HS-5 (cell line): ENCODE results near the gene ADGRD1.

Experiments used
- DNase-seq: peaks from one replicate; pipeline ENCODE4 v3.0.0-alpha.2; 2012; ENCODE audit warnings: low read depth

ADGRD1 gene

DNA sequence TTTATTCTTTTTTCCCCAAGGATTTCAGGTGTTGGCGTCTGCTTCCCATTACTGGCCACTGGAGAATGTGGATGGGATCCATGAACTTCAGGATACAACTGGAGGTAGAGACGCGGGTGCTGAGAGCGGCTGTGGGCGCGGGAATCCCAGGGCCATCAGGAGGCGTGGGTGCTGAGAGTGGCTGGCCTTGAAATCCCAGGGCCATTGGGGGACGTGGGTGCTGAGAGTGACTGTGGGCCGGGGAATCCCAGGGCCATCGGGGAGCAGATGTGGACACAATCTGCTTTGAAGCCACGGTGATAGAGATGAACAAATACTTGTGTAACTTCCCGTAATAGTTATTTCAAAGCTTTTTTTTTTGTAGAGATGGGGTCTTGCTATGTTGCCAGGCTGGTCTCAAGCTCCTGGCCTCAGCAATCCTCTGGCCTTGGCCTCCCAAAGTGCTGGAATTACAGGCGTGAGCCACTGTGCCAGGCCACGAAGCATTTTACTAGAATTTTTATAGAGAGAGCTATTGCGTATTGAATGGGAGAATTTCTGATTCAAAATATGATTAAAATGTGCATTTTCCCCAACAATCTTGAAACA lies 12.8 kb downstream of the ADGRD1 start:
- no peak for DNase-seq

DNA sequence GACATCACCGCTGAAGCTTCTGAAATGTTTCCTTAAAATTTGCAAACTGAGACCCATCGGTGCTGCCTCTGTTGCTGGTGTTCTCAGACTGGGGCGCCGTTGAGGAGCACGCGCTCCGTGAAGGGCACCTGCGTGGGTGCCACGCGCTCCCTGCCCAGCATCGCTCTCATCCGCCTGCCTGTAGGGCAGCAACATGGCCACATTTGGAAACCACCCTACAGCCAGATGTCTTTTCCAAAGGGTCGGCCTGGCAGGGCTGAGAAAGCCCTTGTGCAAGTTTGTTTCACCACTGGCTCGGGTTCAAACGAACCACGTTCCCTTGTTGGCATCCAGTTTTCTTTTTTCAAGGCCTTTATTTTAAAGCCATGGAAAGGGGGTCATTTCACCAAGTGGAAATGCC lies 13.9 kb downstream of the ADGRD1 start:
- no peak for DNase-seq

DNA sequence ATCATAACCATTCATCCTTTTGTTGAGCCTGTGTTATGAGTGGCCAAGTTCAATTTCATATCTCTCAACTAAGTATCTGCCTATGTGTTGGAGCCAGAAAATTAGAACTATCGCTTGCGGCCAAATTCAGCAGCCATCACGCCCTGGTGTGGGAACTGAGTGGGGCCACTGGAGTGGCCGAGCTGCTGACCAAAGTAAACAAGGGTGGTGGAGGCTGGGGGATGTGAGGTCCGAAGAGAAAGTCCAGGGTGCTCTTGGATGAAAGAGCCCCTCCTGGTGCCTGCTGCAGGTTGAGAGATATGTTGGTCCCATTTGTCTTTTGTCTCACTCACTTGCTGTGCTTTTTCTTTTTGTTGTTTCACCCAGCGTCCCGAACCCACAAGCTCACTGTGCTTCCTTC lies 14.9 kb downstream of the ADGRD1 start:
- DNase-seq, result no peak

DNA sequence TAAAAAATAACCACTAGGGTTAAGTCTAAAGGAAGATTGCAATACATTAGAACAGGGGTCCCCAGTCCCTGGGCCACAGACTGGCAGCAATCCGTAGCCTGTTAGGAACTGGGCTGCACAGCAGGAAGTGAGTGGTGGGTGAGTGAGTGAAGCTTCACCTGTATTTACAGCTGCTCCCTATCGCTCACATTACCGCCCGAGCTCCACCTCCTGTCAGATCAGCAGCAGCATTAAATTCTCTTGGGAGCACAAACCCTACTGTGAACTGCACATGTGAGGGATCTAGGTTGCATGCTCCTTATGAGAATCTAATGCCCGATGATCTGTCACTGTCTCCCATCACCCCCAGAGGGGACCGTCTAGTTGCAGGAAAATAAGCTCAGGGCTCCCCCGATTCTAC lies 15.5 kb downstream of the ADGRD1 start:
- DNase-seq, result no peak

DNA sequence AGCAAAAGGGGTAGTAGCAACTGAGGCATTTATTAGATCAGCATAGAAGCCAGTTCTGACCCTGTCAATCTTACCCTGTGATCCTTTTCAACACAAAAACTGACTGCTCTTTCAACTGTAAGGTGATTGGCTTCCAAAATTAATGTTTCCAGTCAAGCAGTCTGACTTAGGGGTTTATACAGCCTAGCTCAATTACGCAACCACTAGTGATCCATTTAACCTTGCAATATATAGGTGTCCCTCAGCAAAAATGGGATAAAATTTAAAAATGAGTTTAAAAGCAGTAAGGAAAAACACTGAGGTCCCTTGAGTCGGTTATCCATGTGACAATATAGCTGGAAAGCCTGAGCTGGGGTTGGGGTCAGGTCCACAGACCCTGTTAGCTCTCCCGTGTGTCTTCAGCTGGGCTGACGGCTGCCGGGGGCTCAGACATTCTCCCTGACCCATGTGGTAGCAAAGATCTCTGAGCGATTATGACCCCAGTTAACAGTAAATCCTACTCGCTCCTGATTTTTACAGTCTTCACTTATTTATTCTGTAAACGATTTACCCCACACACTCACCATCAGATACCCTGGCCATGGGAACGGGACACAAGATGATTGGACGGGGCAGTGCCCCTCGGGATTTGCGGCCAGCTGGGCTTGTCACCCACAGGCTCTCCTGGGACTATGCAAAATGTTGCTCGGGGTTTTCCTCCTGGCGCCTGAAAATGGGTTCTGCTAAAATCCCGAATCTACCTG lies 16.6 kb downstream of the ADGRD1 start:
- DNase-seq, result no peak

DNA sequence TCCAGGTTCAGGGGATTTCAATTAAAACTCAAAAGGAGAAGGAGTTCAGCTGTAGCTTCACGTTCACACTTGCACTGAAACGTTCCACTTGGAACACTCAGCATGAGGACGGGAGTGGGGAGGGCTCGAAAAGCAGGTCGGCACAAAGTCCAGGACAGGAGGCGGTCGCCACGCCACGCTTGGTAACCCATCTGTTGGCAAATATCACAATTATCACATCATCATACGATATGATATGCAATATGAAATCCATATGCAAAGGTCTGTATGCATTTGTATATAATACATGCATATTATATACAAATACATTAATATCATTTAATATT lies 17.2 kb downstream of the ADGRD1 start:
- DNase-seq, result no peak

DNA sequence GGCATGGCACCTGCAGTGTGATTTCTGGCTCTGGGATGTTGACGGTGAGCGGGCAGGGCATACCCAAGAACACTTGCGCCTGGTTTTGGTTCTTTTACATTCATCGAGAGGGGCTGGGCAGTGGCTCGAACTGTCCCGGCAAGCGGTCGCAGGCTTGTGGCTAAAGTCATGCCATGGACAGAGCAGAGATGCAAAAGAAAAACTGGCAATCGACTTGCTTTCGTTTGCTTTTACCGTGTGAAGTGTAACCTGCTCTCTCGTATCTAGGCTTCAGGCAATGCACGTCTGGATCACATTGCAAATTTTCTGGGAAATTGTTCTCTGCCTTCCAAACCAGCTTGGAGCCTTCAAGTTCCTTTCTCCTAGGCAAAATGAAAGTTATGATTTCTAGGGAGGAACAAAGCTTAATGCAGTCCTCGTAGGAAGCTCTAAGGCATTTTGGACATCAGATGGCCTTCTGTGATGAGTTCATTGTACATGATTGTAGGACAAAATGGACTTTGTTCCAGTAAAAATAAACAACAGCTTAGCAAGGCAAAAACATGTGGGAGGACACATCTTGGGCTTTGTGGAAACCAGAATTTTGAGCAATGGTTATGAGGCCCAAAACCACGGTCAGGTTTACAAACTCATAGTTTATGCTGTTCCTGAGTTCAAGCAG lies 18.3 kb downstream of the ADGRD1 start:
- no peak for DNase-seq

DNA sequence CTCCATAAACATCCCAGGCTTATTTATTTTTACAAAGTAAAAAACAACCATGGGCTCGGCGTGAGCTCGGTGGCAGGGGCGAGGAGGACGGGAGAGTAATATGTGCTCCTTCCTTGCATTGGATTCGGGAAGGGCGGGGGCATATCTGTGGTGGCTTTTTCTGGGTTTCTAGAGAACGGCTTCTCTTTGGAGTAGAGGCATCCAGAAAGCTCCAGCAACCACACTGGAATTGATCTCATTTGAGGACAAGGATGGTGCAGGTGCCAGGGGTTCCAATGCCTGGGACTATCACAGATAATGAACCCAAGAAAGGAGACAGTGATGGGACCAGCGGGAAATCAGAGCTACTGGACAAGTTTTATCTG lies 18.9 kb downstream of the ADGRD1 start:
- no peak for DNase-seq

DNA sequence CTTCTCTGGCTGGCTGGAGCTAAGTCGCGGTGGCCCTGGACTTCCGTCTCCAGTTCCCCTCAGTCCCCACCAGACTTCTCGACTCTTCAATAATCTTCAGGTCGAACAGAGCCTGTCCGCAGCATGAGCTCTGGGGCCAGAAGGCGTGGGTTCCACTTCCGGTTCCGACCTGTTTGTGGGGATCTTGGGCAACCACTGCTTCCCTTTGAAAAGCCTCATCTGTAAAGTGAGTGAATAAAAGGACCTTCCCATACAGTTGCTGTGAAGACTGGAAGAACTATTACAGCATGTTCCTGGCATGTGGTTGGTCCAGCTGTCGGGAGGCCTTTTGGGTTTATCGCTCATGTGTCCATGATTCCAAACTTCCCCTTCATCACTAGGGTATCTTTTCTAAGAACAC lies 19.4 kb downstream of the ADGRD1 start:
- DNase-seq, result no peak

DNA sequence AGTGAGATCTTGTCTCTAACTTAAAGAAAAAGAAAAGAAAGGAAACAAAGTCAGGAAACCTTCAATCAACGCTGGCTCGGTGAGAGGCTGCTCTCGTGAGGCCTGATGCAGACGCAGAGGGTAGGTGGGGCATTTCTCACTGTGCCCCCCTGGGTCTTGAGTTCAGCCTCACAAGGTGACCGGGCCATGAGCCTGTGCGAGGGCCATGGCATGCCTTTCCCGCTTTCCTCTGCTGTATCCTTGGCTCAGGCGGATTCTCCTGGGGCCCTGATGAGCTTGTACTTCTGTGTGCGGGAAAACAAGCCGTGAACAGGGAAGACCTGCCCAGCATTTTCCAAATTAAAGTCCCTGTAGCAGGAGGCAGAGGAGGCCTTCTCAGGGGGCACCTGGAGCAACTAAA lies 20.2 kb downstream of the ADGRD1 start:
- no peak for DNase-seq

DNA sequence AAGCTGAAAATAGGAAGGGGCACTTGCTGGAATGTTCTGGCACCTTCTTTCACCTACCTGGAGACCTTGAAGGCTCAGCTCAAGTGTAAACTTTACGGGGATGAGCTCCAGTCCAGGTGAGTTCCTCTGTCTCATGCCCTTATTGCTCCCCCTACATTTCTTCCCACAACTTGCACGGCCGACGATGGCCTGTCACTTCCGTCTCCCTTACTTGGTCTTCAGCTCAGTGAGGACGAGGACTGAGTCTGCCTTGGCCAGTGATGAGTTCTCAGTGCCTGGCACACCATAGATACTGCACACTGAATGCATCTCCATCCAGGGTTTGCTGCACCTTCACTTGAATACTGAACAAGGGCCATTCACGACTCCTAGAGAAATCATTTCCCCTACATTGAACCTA lies 21.4 kb downstream of the ADGRD1 start:
- no peak for DNase-seq

DNA sequence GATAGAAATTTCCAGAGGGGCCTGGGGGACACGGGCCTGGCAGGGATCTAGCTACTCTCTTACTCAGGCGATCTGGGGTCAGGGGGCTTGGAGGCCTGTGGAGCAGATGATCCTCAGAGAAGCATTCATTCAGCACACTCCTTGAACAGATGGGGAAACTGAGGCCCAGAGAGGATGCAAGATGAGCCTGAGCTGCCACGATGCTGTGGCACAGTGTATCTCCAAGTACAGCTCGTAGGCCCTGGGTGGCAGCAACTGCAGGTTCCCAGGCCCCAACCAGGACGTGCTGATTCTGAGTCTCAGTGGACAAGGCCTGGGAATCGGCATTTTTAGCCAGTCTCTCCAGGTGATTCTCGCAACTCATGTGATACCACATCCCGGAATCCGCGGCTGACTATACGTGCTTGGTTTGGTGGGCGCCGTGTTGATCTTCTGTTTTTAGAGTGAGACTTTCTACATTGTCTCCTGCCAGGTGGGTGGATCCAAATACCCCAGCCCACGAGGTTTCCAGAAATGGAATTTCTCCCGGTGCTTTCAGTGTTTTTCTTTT lies 22.5 kb downstream of the ADGRD1 start:
- no peak for DNase-seq

DNA sequence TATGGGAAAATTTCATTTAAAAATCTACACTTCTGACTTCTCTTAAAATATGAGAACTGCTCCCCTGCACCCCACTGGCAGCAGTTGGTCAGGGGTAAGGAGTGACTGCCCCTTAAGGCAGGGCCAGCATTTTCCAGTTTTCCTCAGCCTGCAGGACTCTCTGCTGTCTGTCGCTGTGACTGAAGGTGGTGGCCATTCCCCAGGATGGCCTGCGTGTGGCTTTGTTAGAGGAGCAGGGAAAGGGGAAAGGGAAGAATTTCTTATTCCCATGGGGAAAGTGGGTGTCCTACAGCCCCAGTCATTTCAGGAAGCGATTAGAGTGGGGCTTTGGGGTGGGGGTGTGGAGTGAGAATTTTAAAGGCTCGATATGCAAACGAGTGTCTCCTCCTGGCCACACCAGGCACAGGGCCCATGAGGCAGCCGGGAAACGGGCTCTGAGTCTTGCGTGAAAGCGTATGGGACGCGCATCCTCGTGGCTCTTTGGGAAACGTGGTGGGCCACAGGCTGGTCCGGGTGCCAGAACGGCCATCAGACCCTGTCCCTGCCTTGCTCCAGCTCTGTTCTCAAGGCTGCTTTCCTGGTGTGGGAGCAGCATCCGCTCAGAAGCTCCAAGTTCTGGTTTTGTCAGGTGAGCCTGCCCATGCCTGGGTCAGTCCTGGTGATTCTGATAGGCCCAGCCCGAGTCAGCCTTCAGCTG lies 23.5 kb downstream of the ADGRD1 start:
- DNase-seq, result no peak

DNA sequence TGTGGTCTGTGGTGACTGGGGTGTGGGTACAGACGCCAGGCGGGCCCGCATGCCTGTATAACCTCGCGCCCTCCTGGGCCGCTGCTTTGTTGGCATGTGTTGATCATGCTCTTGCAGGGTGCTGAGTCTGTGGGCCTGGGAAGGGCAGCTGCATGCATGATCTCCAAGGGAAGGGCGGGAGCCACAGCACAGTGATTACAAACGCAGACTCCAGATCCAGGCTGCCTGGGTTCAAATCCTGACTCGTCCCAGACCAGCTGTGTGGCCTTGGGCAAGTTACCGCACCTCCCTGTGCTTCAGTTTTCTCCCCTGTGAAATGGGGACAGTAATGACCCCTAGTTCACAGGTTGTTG lies 24.0 kb downstream of the ADGRD1 start:
- DNase-seq, result no peak

DNA sequence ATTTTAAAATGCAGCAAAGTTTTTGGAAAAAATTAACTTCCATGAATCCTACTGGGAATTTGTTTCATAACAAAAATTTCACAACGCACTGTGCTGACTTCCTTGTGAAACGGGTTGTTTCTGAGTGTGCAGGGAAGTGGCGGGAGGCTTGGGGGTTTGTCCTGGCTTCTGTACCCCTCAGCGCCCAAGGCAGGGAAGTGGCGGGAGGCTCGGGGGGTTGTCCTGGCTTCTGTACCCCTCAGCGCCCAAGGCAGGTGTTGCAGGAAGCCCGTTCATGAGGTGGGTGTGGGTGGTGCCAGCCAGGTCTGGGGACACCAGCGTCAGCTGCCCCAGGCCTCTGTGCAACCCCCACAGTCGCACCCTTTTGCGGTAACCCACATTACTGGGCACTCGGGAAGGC lies 25.1 kb downstream of the ADGRD1 start:
- DNase-seq, result no peak

DNA sequence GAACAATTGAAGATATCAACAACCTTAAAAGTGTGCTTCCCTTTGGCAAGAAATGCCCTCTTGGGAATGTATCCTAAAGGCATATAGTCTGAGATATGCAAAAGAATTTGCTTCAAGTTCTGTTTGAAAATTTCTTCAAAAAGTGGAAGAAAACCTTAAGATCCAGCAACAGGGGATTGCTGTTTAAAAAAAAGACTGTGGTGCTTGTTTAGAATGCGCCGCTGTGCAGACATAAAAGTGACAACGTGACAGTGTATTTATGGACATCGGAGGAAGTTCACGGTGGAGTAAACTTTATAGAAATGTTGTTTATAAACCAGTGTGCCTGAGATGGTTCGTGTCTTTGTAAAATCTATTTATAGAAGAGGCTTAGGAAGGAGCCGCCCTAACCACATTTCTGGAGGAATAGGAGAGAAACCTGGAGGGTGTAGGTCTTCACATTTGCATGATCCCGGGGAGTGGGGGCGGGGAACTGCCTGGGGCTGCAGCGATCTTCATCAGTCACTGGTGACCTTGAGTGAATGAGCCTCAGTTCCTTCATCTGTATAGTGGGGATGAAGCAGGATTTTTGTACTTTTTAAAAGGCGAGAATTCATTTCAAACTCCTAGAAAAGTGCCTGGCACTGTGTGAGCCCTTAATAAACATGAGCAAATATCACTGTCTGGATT lies 27.5 kb downstream of the ADGRD1 start:
- DNase-seq, result no peak

DNA sequence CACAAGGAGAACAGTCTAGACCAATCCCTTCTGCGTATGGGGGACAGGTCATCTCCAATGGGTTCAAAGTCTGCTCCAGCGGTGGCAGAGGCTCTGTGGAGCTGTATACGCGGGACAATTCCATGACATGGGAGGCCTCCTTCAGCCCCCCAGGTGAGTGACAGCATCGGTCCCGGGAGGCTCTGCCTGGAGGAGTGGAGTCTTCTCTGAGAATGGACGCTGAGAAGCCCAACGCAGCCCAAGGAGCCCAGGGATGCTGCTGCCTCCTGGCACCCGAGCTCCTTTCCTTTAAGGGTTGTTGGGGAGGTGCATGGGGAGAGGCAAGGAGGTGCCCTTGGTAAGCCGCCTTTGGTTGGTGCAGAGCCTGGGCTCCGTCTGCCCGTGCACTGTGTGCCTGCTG lies 28.2 kb downstream of the ADGRD1 start:
- no peak for DNase-seq

DNA sequence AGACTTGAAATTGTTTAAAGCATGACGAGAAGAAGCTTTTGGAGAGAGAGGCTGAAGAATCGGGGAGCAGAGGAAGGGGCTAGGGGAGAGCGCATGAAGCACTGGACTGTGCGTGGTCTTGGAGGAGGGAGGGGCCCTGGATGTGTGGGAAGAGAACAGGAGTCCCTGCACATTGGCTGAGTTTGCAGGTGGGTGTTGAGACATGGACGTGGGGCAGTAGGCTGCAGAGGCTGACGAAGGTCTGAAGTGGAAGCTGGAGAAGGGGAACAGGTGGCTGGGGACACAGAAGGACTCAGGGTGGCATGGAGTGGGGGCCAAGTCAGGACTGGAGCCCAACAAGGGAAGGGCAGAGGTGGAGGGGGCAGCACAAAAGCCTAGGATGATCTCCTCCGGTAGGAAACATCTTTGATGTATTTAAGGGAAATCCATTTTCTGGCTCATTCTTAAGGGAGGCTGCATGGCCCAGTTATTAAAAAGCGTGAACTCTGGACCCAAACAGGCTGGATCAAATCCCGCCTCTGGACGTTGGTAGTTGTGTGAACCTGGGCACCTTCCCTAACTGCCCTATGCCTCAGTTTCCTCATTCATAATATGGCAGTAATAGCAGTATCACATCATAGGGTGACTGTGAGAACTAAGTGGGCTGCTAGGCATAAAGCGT lies 29.0 kb downstream of the ADGRD1 start:
- no peak for DNase-seq

DNA sequence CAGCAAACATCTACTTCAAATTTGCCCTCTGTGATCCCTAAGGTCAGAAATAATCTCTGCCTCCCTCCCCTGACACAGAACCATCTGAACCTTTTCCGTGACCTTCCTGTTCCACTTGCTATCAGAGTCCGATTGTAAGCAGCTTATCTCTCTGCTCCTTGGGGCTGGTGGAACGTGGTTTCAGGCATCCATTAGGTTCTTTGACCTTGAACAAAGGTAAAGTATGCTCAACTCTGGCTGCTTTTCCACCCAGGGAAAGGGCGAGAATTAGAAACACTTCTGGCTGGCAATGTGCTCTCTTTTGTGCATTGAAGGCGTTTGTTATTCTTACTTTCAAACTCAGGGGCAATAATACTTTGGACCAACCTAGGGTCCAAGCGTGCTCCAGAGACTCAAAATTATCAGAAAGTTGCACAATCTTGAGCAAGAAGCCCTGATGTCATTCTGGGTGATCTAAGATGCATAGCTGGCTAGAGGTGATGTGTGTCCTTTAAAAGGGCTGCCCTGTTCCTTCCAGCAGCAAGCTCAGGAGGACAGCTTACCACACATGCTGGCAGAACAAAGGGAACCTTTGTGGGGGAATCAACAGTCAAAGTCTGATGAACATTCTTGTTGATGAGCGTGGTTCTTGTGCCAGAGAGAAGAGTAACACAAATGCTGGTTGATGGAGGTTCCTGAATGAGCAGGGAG lies 29.8 kb downstream of the ADGRD1 start:
- DNase-seq, result no peak

DNA sequence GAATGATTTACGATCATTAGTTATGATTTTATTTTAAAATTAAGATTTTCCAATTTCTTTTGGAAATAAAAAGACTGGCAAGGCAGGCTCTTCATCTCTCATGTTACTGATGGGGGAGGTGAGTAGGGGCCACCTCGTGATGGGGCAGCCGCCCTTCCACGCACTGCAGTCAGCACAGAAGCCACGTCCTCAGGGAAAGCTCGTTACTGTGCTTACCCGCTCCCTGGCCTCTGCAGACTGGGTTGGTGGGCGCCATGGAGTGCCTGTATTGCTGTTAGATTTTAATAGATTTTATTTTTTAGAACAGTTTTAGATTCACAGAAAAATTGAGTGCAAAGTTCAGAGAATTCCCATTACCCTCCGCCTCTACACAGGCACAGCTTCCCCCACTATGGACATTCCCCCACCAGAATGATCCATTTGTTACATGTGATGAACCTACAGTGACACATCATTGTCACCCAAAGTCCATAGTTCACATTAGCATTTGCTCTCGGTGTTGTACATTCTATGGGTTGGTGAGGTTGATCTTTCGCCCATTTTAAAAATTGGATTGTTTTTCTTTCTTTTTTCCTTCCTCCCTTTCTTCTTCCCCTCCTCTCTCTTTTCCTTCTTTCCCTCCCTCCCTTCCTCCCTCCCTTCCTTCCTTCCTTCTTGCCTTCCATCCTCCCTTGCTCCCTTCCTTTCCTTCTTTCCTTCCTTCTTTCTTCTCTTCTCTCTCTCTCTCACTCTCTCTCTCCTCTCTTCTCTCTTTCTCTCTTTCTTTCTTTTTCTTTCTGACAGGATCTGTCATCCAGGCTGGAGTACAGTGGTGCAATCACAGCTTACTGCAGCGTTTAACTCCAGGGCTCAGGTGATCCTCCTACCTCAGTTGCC lies 30.7 kb downstream of the ADGRD1 start:
- DNase-seq, result no peak
